ENCODE measurements around the gene SCNN1G.

Gene SCNN1G

DNA sequence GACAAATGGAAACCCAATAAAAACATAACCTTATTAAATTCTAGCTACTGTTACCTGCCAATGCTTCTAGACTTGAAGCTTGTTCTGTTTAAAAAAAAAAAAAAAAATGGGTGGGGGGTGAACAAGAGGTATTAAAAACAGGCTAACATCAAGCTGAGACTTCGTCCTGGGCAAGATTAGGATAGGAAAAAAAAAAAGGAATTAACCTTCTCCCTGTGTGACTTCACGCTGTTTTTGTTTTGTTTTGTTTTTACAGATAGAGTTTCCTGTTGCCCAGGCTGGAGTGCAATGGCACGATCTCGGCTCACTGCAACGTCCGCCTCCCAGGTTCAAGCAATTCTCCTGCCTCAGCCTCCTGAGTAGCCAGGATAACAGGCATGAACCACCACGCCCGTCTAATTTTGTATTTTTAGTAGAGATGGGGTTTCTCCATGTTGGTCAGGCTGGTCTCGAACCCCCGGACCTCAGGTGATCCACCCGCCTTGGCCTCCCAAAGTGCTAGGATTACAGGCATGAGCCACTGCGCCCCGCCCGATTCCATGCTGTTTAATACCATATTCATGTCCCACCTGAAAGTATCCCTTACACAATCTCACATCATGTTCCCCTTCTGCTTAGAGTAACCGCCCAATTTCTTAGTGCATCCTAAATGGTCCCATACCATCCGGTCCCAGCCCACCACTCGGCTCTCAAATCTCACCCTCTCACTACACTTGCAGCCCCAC is 35.5 kb upstream of the SCNN1G start:
- TF ChIP-seq, protein P1, sequence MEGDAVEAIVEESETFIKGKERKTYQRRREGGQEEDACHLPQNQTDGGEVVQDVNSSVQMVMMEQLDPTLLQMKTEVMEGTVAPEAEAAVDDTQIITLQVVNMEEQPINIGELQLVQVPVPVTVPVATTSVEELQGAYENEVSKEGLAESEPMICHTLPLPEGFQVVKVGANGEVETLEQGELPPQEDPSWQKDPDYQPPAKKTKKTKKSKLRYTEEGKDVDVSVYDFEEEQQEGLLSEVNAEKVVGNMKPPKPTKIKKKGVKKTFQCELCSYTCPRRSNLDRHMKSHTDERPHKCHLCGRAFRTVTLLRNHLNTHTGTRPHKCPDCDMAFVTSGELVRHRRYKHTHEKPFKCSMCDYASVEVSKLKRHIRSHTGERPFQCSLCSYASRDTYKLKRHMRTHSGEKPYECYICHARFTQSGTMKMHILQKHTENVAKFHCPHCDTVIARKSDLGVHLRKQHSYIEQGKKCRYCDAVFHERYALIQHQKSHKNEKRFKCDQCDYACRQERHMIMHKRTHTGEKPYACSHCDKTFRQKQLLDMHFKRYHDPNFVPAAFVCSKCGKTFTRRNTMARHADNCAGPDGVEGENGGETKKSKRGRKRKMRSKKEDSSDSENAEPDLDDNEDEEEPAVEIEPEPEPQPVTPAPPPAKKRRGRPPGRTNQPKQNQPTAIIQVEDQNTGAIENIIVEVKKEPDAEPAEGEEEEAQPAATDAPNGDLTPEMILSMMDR (IDR thresholded peaks at IDR 0.05; ENCODE audit: borderline replicate concordance, insufficient read depth, low read depth, low read length), result no peak
- H3K4me3 ChIP-seq (ENCODE audit: low read depth, low read length), result no peak overlapping the region

DNA sequence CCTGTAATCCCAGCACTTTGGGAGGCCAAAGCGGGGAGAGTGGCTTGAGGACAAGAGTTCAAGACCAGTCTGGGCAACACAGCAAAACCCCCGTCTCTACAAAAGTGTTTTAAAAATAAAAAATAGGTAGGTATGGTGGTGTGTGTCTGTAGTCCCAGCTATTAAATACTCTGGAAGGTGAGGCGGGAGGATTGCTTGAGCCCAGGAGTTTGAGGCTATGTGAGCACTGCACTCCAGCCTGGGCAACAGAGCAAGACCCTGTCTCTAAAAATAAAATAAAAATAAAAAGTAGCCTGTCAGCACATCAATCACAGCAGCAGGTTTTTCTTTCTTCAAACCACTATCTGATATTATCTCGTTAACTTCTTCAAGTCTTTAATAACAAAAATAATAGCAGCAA is 34.9 kb upstream of the SCNN1G start:
- H3K4me3 ChIP-seq (ENCODE audit: low read depth, low read length), result no peak overlapping the region
- TF ChIP-seq, protein P1 (IDR thresholded peaks at IDR 0.05; ENCODE audit: borderline replicate concordance, insufficient read depth, low read depth, low read length), result no peak

DNA sequence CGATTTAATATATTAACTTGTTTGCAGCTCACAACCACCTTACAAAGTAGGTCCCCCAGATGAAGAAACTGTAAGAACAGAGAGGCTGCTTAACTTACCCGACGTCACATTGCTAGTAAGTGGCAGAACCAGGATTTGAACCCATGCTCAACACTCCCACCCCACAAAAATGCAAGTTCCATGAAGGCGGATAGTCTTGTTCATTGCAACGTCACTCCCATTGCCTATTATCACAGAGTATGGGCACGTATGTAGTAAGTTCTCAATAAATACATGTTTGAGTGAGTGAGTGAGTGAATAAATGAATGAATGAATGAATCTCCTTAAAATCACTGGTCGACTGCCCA is 34.4 kb upstream of the SCNN1G start:
- H3K4me3 ChIP-seq (ENCODE audit: low read depth, low read length), result peak overlapping the region; percentile 60

DNA sequence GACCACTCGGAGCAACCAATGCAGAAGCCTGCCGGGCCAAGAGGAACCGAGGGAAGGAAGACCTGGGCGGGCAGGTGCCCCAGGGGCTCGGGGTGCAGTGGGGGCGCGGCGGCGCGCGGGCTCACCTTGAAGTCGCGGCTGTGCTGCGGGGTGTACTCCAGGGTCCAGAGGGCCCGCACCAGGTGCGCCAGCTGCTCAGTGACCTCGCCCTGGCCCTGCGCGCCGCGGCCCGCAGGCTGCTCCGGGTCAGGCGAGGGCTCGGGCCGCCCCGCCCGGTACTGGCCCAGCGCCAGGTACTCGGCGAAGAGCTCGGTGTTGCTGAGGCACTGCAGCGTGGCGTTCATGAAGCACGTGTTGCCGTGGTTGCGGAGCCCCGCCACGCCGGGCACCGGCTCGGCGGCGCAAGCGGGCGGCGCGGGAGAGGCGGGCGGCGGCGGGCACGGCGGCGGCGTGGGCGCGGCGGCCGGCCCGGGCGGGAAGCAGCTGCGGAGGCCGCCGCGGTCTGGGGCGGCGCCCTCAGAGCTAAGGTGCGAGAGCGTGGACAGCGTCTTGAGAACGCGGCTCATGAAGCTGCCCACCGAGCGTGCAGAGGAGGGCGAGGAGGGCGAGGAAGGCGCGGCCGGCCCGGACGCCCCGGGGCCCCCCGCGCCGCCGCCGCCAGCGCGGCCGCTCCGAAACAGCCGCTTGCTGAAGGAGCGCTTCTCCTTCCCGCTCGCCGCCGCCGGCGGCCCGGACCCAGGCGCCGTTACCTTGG is 33.9 kb upstream of the SCNN1G start:
- TF ChIP-seq, protein P1 (IDR thresholded peaks at IDR 0.05; ENCODE audit: borderline replicate concordance, insufficient read depth, low read depth, low read length), result no peak
- peak overlapping the region; percentile 60 for H3K4me3 ChIP-seq (ENCODE audit: low read depth, low read length)

More for the DNA sequence above, 34.4 kb upstream of the SCNN1G start:
- TF ChIP-seq, protein P1 (IDR thresholded peaks at IDR 0.05; ENCODE audit: borderline replicate concordance, insufficient read depth, low read depth, low read length), result no peak

DNA sequence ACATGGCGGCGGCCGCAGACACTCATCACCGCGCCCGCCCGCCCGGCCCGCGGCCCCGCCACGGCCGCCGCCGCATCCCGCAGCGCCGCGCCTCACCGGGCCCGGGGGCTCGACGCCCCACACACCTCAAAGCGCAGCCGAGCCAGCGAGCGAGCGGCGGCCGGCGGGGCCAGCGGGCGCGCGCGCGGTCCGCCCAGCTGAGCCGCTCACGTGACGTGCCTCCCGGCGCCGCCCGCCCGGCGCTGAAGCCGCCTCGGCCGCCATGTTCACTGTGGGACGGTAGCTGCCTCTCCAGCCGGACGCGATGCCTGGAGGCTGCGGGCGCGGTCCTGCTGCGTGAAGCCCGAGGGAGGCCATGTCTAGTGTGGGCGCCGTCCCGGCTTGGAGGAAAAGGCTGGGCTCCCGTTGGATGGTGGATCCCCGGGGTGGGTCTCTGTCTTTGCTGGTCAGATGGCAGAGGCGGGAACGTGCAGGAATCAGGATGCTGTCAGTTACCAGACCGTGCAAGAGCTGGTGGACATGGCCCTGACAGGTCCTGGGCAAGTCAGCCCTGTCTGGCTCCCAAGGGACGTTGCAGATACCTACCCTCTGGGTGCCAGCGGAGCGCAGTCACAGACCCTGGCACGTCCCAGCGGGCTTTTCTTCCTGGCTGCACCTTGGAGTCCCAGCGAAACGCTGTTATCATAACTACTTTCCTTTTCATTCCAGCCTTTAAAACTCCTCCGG is 33.1 kb upstream of the SCNN1G start, which contains the start of gene USP31:
Gene USP31, minus strand, starts transcription at position 186 of the 726 bp plus-strand sequence. Its CDS starts 182 bp downstream, at position 4.
- TF ChIP-seq, protein P1 (IDR thresholded peaks at IDR 0.05; ENCODE audit: borderline replicate concordance, insufficient read depth, low read depth, low read length), result no peak
- H3K4me3 ChIP-seq (ENCODE audit: low read depth, low read length), result peak within 1 kb of the TSS; percentile 61

DNA sequence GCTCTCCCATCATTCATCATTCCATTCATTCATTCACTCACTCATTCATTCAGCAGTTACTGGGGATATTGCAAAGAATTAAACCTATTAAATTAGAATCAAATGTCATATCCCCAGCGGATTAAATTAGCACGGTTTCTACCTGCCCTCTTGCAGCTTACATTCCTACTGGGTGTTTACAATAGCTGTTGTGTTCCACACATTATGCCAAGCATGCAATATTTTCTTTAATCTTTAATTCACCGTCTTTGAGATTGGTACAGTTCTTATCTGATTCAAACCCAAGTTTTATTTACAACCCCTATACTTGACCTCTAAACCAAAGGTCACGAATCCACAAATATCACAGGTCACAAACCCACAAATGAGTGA is 32.6 kb upstream of the SCNN1G start:
- TF ChIP-seq, protein P1 (IDR thresholded peaks at IDR 0.05; ENCODE audit: borderline replicate concordance, insufficient read depth, low read depth, low read length), result no peak
- peak overlapping the region; percentile 61 for H3K4me3 ChIP-seq (ENCODE audit: low read depth, low read length)

All from GM12875 (cell line).